ENCODE results near the gene WDR33. TPM values are rescaled to one million over a fixed set of nuclear protein-coding genes. Genes with fewer than 3 reads are reported as not detected.

Gene WDR33
- total and polyA plus RNA-seq, 2 donors from 2014 or later, result 19.8 to 60.2 TPM

DNA sequence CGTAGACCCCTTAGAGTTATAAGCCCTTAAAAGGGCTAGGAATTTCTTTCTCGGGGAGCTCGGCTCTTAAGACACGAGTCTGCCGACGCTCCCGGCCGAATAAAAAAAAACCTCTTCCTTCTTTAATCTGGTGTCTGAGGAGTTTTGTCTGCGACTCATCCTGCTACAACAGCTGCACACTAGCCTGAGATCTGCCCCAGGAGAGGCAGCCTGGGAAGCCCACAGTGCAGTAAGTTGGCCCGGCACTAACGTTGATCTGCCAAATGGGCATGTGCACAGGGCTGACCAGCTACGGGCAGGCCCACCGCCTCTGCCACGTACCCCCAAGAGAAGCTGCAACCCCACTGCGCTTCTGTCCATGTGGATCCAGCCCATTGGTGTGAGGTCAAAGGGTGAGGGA, 127.2 kb downstream of the WDR33 start:
- Histone ChIP-seq H3K9ac (ENCODE audit: low read length in 3 of 3) (no peak overlapping the region), H3K36me3 (ENCODE audit: control insufficient read depth in 2 of 3, insufficient read depth in 3 of 3, low read length in 3 of 3) (no peaks in the 10 kb centered on the region), H3K27ac (ENCODE audit: low read depth in 2 of 2, low read length in 2 of 2) (no peak overlapping the region), H3K27me3 (ENCODE audit: control insufficient read depth, insufficient read depth, low read length) (no peaks in the 10 kb centered on the region), H3K4me1 (ENCODE audit: control insufficient read depth in 2 of 3, insufficient read depth in 2 of 3, low read depth in 1 of 3, low read length in 3 of 3) (peaks cover 0 to 8% (median 0%) of the 10 kb centered on the region in 3 donors), H3K9me3 (ENCODE audit: control insufficient read depth in 2 of 3, insufficient read depth in 1 of 3, low read length in 3 of 3) (peaks cover 0 to 2% (median 0%) of the 10 kb centered on the region in 3 donors), H3K4me3 (ENCODE audit: low read length in 3 of 3) (no peak overlapping the region)
- intact Hi-C loops (cut with DNase I), result no loop called here
- FAIRE-seq (no peak), DNase-seq (no peak)
- TF ChIP-seq, protein P1, sequence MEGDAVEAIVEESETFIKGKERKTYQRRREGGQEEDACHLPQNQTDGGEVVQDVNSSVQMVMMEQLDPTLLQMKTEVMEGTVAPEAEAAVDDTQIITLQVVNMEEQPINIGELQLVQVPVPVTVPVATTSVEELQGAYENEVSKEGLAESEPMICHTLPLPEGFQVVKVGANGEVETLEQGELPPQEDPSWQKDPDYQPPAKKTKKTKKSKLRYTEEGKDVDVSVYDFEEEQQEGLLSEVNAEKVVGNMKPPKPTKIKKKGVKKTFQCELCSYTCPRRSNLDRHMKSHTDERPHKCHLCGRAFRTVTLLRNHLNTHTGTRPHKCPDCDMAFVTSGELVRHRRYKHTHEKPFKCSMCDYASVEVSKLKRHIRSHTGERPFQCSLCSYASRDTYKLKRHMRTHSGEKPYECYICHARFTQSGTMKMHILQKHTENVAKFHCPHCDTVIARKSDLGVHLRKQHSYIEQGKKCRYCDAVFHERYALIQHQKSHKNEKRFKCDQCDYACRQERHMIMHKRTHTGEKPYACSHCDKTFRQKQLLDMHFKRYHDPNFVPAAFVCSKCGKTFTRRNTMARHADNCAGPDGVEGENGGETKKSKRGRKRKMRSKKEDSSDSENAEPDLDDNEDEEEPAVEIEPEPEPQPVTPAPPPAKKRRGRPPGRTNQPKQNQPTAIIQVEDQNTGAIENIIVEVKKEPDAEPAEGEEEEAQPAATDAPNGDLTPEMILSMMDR (IDR thresholded peaks at IDR 0.05; ENCODE audit: borderline replicate concordance, extremely low read depth, insufficient read depth), result no peak

DNA sequence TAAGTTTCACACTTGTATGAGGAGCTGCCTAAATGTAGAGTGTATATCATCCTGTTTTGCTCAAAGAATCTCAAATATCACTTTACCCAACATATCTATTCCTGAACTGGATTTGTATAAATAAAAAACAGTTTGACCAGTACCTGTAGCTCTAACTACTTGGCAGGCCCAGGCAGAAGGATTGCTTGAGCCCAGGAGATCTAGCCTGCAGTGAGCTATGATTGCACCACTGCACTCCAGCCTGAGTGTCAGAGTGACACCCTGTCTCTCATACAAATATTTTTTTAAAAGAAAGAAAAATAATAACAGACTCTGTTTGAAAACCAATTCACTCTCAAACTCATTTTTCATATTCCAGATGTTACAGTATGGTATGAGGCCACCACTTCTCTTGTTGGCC, 127.9 kb downstream of the WDR33 start:
- TF ChIP-seq, protein P1 (IDR thresholded peaks at IDR 0.05; ENCODE audit: borderline replicate concordance, extremely low read depth, insufficient read depth), result no peak
- no peaks in the 10 kb centered on the region for H3K27me3 ChIP-seq (ENCODE audit: control insufficient read depth, insufficient read depth, low read length)
- H3K4me1 ChIP-seq (ENCODE audit: control insufficient read depth in 2 of 3, insufficient read depth in 2 of 3, low read depth in 1 of 3, low read length in 3 of 3), result peaks cover 0 to 8% (median 0%) of the 10 kb centered on the region in 3 donors
- no peak for FAIRE-seq
- no peaks in the 10 kb centered on the region for H3K36me3 ChIP-seq (ENCODE audit: control insufficient read depth in 2 of 3, insufficient read depth in 3 of 3, low read length in 3 of 3)
- DNase-seq, result no peak
- H3K27ac ChIP-seq (ENCODE audit: low read depth in 2 of 2, low read length in 2 of 2), result no peak overlapping the region
- intact Hi-C loops (cut with DNase I), result no loop called here
- H3K4me3 ChIP-seq (ENCODE audit: low read length in 3 of 3), result no peak overlapping the region
- no peak overlapping the region for H3K9ac ChIP-seq (ENCODE audit: low read length in 3 of 3)
- no peaks in the 10 kb centered on the region for H3K9me3 ChIP-seq (ENCODE audit: control insufficient read depth in 2 of 3, insufficient read depth in 1 of 3, low read length in 3 of 3)

DNA sequence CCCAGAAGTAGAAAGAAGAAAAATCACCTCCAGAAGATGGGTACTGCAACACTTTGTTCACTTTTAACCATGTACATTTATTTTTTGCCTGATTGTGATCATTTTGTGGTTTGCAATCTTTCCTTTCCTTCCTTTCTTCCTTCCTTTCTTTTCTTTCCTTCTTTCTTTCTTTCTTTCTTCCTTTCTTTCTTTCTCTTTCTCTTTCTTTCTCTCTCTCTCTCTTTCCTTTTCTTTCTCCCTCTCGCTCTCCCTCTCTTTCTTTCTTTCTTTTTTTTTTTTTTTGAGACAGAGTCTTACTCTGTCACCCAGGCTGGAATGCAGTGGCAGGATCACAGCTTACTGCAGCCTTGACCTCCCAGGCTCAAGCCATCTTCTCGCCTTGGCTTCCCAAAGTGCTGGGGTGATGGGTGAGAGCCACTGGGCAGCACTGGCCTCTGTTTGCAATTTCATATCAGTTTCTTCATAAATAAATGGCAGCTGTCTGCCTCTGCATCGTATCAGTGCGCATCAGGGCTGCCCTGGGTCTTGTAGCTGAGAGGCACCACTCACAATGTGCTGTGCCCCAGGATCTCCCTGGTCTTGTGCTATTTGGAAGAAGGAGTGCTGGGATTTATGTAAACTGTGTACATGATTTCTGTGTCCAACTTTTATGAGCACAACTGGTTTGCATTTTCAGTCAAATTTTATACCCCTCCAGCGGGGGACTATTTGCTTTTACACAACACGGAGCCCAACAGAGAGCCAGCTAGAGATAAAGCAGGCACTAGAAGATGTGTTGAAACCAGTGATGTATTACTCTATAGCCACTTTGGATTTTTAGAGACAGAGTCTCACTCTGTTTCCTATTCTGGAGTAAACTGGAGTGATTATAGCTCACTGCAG, 128.8 kb downstream of the WDR33 start:
- H3K9me3 ChIP-seq (ENCODE audit: control insufficient read depth in 2 of 3, insufficient read depth in 1 of 3, low read length in 3 of 3), result no peaks in the 10 kb centered on the region
- no peak overlapping the region for H3K4me3 ChIP-seq (ENCODE audit: low read length in 3 of 3)
- intact Hi-C loops (cut with DNase I), result no loop called here
- H3K36me3 ChIP-seq (ENCODE audit: control insufficient read depth in 2 of 3, insufficient read depth in 3 of 3, low read length in 3 of 3), result no peaks in the 10 kb centered on the region
- TF ChIP-seq, protein P1 (IDR thresholded peaks at IDR 0.05; ENCODE audit: borderline replicate concordance, extremely low read depth, insufficient read depth), result no peak
- no peaks in the 10 kb centered on the region for H3K27me3 ChIP-seq (ENCODE audit: control insufficient read depth, insufficient read depth, low read length)
- no peak overlapping the region for H3K27ac ChIP-seq (ENCODE audit: low read depth in 2 of 2, low read length in 2 of 2)
- DNase-seq (no peak), FAIRE-seq (no peak)
- no peak overlapping the region for H3K9ac ChIP-seq (ENCODE audit: low read length in 3 of 3)
- peaks cover 0 to 8% (median 0%) of the 10 kb centered on the region in 3 donors for H3K4me1 ChIP-seq (ENCODE audit: control insufficient read depth in 2 of 3, insufficient read depth in 2 of 3, low read depth in 1 of 3, low read length in 3 of 3)
